Measurements from ENCODE around the gene COL4A1.

DNA sequence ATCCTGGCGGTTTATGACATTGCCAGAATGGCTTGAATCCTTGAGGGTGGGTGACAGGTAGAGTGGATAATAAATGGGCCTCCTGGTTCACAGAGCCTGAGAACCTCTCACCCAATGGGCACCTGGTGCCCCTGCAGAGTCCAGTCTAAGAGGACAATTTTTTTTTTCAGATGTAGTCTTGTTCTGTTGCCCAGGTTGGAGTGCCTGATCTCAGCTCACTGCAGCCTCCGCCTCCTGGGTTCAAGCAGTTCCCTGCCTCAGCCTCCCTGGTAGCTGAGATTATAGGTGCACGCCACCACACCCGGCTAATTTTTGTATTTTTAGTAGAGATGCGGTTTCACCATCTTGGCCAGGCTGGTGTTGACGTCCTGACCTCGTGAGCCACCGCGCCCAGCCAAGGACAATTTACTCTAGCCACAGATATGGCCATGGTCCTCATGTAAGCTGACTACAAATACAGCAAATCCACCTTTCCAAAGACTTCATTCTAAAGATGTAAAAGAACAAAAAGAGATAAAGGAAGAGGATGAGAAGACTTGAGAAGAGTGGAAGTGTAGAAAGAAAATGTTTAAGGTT lies 33.1 kb upstream of the COL4A1 start:
- TF ChIP-seq, protein P1, sequence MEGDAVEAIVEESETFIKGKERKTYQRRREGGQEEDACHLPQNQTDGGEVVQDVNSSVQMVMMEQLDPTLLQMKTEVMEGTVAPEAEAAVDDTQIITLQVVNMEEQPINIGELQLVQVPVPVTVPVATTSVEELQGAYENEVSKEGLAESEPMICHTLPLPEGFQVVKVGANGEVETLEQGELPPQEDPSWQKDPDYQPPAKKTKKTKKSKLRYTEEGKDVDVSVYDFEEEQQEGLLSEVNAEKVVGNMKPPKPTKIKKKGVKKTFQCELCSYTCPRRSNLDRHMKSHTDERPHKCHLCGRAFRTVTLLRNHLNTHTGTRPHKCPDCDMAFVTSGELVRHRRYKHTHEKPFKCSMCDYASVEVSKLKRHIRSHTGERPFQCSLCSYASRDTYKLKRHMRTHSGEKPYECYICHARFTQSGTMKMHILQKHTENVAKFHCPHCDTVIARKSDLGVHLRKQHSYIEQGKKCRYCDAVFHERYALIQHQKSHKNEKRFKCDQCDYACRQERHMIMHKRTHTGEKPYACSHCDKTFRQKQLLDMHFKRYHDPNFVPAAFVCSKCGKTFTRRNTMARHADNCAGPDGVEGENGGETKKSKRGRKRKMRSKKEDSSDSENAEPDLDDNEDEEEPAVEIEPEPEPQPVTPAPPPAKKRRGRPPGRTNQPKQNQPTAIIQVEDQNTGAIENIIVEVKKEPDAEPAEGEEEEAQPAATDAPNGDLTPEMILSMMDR (IDR thresholded peaks at IDR 0.05), result no peak
- no peak for TF ChIP-seq POLR2A (IDR thresholded peaks at IDR 0.05)
